Right renal cortex interstitium (tissue), 3 donors: ENCODE measurements around the gene JAKMIP1. TPM values are rescaled to one million over a fixed set of nuclear protein-coding genes. Genes with fewer than 3 reads are reported as not detected.

Experiments used
- DNase-seq, 3 donors: peaks; one replicate each; pipeline ENCODE4 v3.0.0-alpha.2; 2013; ENCODE audit warnings: low read depth in 3 of 3, low spot score in 2 of 3
- polyA plus RNA-seq, 3 donors: library from polyadenylated mRNA; unstranded; fragments of 120-200 nt; gene quantifications; one replicate each; pipeline ENCODE4 v1.2.1, GENCODE V29; 2013; ENCODE audit not compliant: insufficient read length in 3 of 3

Gene JAKMIP1
- polyA plus RNA-seq, 3 donors = 0.10 to 0.12 (median 0.10) TPM

GRCh38 chr4:6071959-6072720 lies 128.2 kb downstream of the JAKMIP1 start:
- no peak for DNase-seq

GRCh38 chr4:6071191-6071958 lies 129.0 kb downstream of the JAKMIP1 start:
- DNase-seq = no peak

GRCh38 chr4:6069845-6070709 lies 130.3 kb downstream of the JAKMIP1 start:
- DNase-seq = no peak

DNA sequence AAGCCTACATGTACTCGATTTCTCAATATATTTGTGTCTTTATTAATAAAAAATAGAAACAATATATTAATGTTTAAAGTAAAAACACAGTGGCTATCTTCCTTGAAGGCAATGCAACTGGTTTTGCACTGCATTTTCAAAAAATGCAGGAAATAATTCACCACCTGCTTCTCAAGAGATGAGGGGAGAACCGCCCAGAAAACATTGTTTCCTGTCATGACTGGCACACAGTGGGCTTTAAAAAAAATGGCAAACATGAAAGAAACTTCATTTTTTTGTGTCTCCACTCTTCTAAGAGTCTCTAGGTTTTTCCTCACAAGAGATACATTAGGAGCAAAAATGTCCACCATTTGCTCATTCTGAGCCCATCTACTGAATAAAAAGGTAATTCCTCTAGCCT lies 131.4 kb downstream of the JAKMIP1 start:
- no peak for DNase-seq

DNA sequence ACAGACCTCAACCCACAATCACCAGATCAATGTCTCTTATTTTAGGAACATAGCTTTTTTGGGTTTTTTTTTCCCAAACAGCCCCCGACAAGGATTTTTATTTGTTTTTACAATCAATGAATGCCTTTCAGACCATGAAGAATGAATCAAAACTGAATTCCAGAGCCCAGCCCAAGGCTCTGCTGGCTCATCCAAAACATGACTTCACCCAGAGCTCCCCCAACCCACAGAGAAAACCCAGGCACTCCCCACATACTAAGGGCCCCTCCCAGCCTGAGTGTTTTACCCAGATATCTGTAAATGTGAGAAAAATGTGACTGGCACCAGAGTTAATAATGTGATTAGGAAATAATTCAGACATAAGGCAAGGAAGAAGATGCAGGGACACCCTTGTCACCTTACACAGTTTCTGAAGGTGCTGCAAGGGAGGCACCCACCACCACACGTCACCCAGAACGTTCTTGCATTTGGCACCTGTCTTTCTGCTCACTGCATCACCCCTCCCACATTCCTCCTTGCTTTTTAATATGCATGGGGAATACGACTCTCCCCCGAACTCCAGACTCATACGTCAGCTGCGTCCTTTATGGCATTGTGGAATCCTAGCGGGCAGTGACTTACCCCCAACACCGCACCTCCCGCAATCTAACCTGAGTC lies 134.3 kb downstream of the JAKMIP1 start:
- no peak for DNase-seq

- DNase-seq = no peak
These were observed 135.2 kb downstream of the JAKMIP1 start for GRCh38 chr4:6065166-6065565.

DNA sequence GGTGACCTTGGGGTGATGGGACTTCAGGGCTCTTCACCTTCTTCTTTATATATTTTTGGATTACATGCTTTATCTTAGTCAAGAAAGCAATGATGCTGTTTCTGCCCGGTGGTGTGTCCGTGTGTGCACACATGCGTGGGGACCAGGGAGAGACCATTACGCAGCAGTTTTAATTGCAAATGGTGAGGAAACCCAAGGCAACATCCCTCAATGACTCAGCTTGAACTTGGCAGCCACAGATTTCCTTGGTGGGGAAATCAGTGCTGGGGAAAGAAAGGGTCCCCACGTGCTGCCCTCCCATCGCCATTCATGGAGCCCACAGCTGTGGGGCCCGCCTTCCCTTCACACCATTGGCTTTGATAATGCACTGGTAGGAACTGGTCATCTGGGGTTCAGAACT lies 136.0 kb downstream of the JAKMIP1 start:
- DNase-seq = no peak

GRCh38 chr4:6063684-6064083 lies 136.7 kb downstream of the JAKMIP1 start:
- DNase-seq = no peak

DNA sequence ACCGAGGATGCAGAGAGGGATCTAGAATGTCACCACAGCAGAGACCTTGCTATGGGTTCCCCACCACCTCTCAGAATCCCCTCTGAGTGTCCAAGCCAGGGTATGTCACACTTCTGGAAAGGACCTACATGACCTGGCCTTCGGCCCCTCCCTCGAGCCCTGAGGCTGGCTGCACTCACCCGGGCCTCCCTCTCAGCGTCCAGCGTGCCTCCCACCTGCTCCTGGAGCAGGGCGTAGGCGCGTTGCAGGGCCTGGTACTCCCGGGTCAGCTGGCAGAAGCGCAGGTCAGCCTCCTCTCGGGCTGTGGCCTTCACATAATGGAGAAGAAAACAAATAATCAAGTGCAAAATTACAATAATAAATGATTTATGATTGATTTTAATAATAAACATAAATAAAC lies 138.2 kb downstream of the JAKMIP1 start:
- DNase-seq = no peak

GRCh38 chr4:6059375-6059805 lies 141.0 kb downstream of the JAKMIP1 start:
- DNase-seq = no peak

DNA sequence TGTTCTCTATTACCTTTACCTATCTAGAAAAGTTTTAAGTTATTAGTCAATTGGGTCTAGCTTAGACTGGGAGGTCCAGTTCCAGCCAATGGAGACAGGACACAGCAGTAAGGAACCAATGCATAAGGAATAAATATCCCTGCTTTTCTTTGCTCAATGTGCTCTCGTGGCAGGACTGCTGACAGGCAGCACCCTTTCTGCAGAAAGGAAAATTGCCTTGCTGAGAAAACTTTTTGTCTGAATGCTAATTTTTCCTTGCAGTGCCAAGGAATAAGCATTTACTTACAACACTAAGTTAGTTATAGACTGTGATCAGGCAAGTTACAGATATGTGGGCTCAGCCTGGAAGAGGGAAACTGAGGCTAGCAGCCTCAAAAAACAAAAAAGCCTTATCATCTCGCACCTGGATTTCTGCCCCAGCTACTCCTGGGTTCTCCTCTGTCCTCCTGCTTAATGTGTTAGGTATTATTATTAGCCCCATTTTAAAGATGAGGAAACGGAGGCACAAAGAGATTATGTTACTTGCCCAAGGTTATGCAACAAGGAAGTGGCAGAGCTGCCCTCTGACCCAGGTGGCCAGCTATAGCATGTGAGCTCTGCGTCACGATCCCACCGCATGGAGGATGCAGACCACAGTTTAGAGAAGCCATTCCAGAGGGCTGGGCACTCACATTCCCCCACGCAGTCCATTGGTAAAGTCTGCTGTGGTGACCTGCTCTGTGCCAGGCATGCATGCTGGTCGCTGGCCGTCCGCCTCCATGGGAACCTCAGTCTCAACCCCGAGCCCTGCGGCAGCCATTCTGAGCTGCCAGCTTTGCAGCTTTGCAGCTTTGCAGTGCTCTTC lies 141.6 kb downstream of the JAKMIP1 start:
- DNase-seq = no peak

- no peak for DNase-seq
These were observed 143.2 kb downstream of the JAKMIP1 start for GRCh38 chr4:6056976-6057766.

GRCh38 chr4:6055436-6055835 lies 144.9 kb downstream of the JAKMIP1 start:
- no peak for DNase-seq

- no peak for DNase-seq
These were observed 145.3 kb downstream of the JAKMIP1 start for GRCh38 chr4:6055030-6055429.

GRCh38 chr4:6054162-6054922 lies 146.0 kb downstream of the JAKMIP1 start:
- no peak for DNase-seq

DNA sequence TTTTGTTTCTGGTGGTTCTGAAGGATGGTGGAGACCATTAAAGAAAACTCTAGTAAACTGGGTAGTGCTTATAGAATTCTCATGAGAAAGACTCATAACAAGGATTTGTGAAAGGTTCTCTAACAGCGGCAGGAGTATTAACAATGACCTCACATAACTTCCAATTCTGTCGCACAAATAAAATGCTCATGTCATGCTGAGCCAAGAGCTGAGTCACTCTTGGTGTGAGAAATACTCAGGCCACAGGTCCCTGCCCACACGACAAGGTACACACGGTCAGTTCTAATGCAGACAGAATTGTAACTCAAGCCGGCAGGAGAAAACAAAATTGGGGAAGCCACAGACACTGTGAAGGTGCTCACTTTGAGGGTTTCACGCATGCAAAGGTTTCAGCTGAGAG lies 147.7 kb downstream of the JAKMIP1 start:
- DNase-seq = no peak

GRCh38 chr4:6050551-6050950 lies 149.8 kb downstream of the JAKMIP1 start:
- DNase-seq = no peak

GRCh38 chr4:6049985-6050384 lies 150.4 kb downstream of the JAKMIP1 start:
- DNase-seq = no peak
